K562 (cell line): Measurements from ENCODE around the gene CDR2L. TPM values are rescaled to one million over a fixed set of nuclear protein-coding genes. Genes with fewer than 3 reads are reported as not detected.

Source experiments
- BMI1 ChIP-seq: fragments of 150-350 bp; IDR thresholded peaks from 2 replicates; pipeline ENCODE4 v1.6.1; 2014; ENCODE audit warnings: low read length
- E2F1 ChIP-seq: sonication (generic); formaldehyde crosslinking; IDR thresholded peaks from 2 replicates; pipeline ENCODE4 v1.8.1; 2023; ENCODE audit warnings: mild to moderate bottlenecking, missing genetic modification reagents, moderate library complexity
- ELK1 ChIP-seq: sonication (generic); formaldehyde crosslinking; IDR thresholded peaks from 2 replicates; pipeline ENCODE4 v1.8.1; 2022; ENCODE audit warnings: missing genetic modification reagents
- FOXP4 ChIP-seq: sonication (generic); formaldehyde crosslinking; IDR thresholded peaks from 2 replicates; pipeline ENCODE4 v1.8.0; 2022; ENCODE audit warnings: mild to moderate bottlenecking, missing genetic modification reagents, borderline replicate concordance
- NEUROD1 ChIP-seq: fragments of 150-350 bp; IDR thresholded peaks from 2 replicates; pipeline ENCODE4 v1.6.1; 2014; ENCODE audit warnings: borderline replicate concordance, low read length, low read depth; ENCODE audit not compliant: partially characterized antibody
- NFE2L1 ChIP-seq: fragments of 450-650 bp; IDR thresholded peaks from 2 replicates; pipeline ENCODE4 v1.6.1; 2016; ENCODE audit warnings: missing genetic modification characterization, low read depth, mild to moderate bottlenecking, missing compliant biosample characterization, moderate library complexity, borderline replicate concordance
- RB1 ChIP-seq: fragments of 450-650 bp; IDR thresholded peaks from 2 replicates; pipeline ENCODE4 v1.6.1; 2017; ENCODE audit warnings: low read depth, mild to moderate bottlenecking
- TARDBP ChIP-seq: fragments of 450-650 bp; IDR thresholded peaks from 2 replicates; pipeline ENCODE4 v1.6.1; 2016
- XRCC5 ChIP-seq: fragments of 200-400 bp; formaldehyde crosslinking; IDR thresholded peaks from 2 replicates; pipeline ENCODE4 v1.6.1; 2017; ENCODE audit warnings: low read depth, mild to moderate bottlenecking, low read length
- ZNF584 ChIP-seq: fragments of 200-800 bp; sonication (Bioruptor generic); IDR thresholded peaks from 2 replicates; pipeline ENCODE4 v1.6.1; 2016; ENCODE audit warnings: low read depth, mild to moderate bottlenecking, missing genetic modification characterization, missing compliant biosample characterization
- polyA plus RNA-seq, 8 experiments: library from polyadenylated mRNA; depleted of rRNA in 4 of 8; stranded (reverse) in 5 of 8; unstranded in 3 of 8; fragments of >200 nt; fragmentation: Nextera tagmentation in 2 of 8; fragmentation: Illumina TruSeq in 1 of 8; extraction: Ambion mirVana in 2 of 8; extraction: Trizol in 1 of 8; gene quantifications; 2 replicates each; pipeline versions ENCODE4 v1.2.1 to v1.2.3, GENCODE V29; 2011 to 2014; ENCODE audit warnings: inconsistent platforms in 1 of 8, missing spikeins in 1 of 8
- total RNA-seq, 7 experiments: library from RNA; depleted of rRNA in 6 of 7; stranded (reverse); fragments of >200 nt in 6 of 7; fragmentation: Illumina TruSeq in 2 of 7; extraction: Trizol in 2 of 7; gene quantifications; 2 replicates each; pipeline versions ENCODE4 v1.2.1 to v1.2.3, GENCODE V29; 2011 to 2021; ENCODE audit warnings: low replicate concordance in 1 of 7

Gene CDR2L
- total and polyA plus RNA-seq, 9 of the 15 experiments (the other 6 are each of a cell fraction or from before 2014, with no cell fraction given): 2.7 to 16.0 (median 7.3) TPM

- TF ChIP-seq FOXP4 (no peak), ELK1 (CRISPR knock-in tag) (peak; percentile 23; the same call in 1 of the 2 replicates), TARDBP (no peak), ZNF584 (0 out of 2 replicates have a peak, but pooled peaks have one; percentile 38), RB1 (no peak), BMI1 (no peak), E2F1 (CRISPR knock-in tag) (0 out of 2 replicates have a peak, but pooled peaks have one; percentile 19), NEUROD1 (no peak), NFE2L1 (tag) (no peak), XRCC5 (no peak)
These were observed 6.0 kb upstream of the CDR2L start (continued) for GRCh38 chr17:74981318-74981978.
